HG03196 (cell line): Measurements from ENCODE around the gene NACC2.
"Not testable (repeated sequence)": the region's sequence is repeated elsewhere in the genome, so short reads cannot be mapped to it uniquely, and the experiment has no call there.

Source experiments
- ATAC-seq: cut with Tn5 transposase; IDR thresholded peaks from one replicate; pipeline ENCODE4 v1.9.1; 2021; ENCODE audit not compliant: unreplicated experiment

NACC2 gene

DNA sequence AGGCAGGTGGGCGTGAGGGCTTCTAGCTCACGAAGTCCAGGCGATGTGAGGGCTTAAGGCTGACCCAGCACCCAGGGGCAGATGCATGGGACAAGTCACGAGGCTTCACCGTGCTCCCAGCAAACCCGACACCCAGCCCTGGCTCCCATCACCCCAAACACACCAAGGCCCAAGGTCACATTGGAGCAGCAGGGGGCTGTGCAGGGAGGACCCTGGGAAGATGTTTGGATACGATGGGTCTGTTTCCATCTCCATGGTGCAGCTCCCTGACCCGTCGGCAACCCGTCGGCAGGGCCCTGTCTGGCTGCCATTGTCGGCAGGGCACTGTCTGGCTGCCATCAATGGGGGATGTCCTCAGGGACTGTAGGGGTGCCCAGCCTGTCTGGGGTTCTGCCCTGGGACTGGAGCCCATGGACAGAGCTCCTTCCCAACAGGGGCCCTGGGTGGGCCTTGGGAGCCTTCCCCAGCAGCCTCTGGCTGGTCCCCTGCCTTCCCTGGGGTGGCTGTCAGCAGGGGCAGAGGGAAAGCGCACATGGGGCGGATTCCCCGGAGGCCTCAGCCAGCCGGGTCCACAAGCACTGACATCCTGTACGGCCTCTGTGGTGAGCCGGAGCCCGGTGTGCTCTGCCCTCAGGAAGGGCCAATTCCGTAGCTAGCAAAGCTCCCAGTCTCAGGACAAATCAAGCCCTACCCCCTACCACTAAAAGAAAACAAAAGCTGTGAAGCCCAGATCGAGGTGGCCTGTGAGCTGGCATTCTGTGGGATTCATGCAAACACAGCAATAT, 47.1 kb downstream of the NACC2 start:
- no peak for ATAC-seq

DNA sequence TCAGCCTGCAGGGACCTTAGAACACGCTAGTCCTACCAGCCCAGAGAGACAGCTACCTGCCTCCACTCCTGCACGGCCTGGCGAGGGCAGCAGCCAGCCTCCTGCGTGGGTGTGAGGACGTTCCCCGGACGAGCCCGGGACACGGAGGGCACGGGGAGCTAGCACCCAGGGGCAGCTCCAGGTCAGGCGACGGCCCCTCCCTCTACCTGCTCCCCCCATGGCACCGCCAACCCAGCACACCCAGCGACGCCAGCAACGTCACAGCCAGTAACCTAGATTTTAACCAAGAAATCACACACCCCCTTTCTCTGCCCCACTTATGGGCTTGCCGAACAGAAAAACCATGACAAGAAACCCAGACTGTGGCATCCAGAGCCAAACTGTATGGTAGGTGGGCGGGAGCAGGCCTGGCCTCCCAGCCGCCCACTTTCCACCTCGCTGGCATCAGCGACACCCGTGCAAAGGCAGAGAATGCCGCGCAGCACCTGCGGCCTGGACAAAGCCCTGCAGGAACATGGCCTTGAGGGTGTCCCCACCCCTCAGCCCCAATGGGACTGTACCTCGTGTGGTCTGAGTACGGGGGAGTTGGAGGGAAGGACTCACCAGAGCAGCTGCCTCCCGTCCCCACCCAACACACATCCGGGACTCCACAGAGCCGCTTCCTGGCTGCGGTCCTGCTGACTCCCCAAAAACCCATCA, 47.9 kb downstream of the NACC2 start:
- ATAC-seq: no peak

DNA sequence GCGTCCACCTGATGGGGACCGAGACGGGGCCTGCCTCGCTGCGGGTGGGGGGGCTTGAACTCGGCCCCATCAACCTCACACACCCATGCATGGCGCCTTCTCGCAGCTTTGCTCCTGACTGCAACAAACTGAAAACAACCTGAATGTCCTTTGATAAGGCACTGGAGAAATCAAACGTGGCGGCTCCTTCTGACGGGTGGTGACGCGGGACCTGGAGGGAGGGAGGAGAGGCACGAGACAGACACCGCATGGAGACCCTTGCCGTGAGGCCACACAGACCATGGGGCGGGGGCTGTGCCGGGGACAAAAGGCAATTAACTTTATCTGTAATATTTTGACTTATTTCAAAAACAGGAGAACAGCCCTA, 48.6 kb downstream of the NACC2 start:
- ATAC-seq: no peak

DNA sequence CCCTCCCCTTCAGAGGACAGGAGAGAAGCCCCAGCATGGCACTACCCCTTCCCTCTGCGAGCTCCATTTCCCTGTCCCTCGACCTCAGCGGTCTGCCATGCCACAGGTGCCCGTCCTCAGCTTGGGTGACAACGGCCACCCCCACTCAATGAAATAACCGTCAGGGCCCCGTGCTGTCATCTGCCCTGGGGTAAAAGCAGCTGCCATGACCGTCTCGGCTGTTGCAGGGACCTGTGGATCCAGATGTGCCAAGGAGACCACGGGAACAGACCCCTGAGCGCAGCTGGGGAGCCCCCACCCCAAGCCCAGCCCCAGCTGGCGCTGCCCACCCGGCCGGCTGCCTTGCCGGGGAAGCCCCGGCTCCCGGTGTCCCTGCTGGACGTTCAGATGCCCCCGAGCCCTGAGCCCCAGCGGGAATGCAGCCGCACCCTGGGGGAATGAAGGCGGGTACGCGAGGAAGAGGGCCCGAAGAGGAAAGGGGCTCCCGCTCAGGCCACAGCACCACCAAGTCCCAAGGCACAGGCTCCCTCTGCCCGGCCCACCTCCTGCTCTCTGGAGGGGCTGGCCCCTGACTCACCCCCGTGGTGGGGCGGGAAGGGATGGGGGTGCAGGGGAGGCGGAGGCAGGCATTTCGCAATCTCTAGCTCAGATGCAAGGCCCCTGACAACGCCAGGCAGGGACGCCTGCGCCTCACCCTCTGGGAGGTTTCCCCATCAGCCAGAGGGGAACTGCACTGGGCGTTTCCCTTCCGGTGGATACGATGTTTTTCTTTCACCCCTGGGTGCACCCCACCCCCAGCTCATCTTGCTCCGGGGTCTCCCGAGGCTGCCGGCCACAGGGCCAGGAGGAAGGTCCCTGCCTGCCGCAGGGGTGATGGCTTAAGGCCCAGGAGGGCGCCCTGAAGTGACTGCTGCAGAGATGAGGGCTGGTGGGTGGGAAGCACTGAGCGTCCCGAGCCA, 49.2 kb downstream of the NACC2 start:
- no peak for ATAC-seq

DNA sequence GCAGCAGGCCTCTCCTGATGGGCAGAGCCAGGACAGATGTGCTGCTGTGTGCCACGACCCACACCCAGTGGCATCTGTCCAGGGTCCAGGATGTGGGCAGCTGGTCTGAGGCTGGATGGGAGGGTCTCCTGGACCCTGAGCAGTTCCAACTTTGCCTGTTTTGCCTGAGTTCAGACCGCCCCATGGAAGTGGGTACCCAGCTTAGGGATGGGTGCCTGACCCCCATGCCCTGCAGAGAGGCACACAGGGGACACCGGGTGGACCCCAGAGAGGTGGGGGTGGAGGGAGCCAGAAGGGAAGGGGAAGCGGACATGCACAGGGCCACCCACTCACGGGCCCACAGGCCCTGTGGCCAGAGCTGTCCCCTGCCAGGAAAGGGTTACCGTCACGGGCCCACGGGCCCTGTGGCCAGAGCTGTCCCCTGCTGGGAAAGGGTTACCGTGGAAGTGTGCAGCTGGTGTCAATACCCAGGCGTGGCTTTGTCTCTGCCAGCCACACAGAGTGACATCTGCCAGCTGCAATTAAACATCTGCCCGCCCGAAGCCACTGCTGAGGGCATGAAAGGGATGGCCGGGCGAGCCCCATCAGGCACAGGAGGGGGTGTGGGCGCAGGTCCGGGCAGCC, 50.0 kb downstream of the NACC2 start:
- no peak for ATAC-seq

DNA sequence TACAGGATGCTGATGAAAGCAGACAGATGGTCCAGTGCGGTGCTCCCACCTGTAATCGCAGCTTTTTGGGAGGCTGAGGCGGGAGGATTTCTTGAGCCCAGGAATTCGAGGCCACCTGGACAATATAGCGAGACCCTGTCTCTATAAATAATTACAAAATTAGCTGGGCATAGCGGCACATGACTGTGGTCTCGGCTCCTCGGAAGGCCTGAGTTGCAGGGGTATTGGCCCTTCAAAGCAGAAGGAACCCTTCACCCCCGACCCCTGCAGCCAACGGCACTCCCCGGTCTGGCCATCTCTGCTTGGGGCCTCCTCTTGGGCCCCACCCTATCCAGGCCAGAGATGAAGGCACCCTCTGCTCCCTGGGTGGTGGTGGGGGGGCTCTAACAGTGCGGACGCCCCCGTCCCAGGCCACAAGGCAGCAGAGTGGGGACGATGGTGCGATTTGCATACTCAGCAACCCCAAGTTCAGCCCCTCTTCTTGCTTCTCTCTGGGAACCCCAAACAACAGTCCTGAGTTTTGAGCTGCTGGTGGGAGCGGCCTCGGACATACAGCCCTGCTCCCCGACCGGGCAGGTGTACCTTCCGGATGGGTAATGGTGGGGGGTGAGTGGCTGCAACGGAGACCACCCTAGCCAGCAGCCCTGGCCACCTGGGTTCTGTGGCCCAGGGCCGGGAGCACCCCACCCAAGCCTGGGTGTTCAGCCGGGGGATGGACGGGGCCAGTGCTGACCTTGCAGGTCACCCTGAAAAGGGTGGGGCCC, 50.7 kb downstream of the NACC2 start:
- no peak for ATAC-seq

DNA sequence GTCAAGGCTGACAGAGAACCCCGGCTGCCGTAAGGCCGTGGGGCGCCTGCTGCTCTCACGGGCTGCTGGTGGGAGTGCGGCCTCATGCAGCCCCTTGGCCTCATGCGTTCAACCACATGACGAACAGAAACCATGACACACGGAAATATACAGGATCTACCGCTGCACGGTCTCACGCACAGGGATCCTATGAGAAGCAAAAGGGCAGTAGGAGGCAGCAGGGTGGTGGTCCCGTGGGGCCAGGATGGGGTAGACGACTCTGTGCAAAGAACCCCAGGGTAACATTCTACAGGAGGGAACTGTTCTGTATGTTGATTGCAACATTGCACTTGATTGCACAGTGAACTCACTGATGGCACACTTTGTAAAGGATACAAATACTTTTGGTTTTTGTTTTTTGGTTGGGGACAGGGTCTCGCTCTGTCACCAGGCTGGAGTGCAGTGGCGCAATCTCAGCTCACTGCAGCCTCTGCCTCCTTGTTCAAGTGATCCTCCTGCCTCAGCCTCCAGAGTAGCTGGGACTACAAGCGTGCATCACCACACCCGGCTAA, 51.6 kb downstream of the NACC2 start:
- ATAC-seq: no peak

DNA sequence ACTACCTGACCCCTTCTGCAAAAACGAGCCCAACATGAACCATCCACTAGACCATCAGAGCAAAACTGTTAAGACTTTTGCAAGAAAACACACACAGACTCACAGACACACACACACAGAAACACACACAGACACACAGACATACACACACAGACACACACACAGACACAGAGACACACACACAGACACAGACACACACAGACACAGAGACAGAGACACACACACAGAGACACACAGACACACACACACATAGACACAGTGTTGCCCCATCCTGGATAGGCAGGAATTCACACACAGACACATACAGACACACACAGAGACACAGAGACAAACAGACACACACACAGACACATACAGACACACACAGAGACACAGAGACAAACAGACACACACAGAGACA, 52.5 kb downstream of the NACC2 start:
- no peak for ATAC-seq

DNA sequence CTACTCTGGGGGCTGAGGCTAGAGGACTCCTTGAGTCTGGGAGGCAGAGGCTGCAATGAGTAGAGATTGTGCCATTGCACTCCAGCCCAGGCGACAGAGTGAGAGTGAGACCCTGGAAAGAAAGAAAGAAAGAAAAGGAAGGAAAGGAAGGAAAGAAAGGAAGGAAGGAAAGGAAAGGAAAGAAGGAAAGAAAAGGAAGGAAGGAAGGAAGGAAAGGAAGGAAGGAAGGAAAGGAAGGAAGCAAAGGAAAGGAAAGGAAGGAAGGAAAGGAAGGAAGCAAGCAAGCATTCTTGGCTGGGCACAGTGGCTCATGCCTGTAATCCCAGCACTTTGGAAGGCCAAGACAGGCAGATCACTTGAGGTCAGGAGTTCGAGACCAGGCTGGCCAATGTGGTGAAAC, 54.2 kb downstream of the NACC2 start:
- ATAC-seq: not testable (repeated sequence)

DNA sequence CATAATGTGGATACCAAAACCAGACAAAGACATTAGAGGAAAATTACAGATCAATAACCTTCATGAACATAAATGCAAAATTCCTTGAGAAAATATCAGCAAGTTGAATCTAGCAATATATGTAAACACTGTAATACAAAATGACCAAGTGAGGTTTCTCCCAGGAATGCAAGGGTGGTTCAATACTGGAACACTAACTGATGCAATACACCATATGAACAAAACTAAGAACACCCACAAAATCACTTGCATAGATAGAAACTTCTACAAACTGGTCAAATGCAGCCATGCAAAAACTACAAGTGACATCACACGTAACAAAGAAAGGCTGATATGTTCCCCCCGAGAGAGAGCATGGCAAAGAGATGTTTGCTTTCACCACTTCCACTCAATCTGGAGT, 55.6 kb downstream of the NACC2 start:
- ATAC-seq: no peak

DNA sequence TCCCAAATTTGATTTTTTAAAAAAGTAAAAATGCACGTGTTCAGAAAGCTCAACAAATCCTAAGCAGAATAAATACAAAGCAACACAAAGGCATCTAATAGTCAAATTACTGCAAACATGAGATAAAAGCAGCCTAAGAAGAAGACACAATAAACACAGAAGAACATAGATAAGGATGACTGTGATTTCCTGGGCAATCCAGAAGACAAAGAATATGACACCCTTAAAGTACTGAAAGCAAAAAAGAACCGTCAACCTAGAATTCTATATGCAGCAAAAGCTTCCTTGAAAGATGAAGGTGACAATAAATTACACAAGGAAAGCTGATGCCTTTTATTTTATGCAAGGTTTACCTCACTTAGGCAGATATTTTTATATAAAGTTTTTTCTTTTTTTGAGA, 58.2 kb downstream of the NACC2 start:
- ATAC-seq: no peak

DNA sequence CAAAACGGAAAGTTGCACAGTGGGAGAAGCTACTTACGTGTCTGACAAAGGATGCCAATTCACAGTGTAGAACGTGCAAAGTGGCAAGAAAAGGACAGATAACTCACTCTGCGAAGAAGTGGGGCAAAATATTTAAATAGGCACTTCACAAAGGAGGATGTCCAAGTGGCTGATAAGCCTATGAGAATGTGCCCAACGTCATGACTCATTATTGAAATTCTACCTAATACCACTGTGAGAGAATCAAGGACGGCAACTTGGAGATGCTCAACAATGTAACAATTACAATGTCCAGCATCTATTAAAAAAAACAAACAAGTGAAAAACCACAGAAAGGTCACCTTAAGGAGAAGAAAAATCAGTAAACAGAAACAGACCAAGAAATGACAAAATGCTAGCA, 59.0 kb downstream of the NACC2 start:
- no peak for ATAC-seq

DNA sequence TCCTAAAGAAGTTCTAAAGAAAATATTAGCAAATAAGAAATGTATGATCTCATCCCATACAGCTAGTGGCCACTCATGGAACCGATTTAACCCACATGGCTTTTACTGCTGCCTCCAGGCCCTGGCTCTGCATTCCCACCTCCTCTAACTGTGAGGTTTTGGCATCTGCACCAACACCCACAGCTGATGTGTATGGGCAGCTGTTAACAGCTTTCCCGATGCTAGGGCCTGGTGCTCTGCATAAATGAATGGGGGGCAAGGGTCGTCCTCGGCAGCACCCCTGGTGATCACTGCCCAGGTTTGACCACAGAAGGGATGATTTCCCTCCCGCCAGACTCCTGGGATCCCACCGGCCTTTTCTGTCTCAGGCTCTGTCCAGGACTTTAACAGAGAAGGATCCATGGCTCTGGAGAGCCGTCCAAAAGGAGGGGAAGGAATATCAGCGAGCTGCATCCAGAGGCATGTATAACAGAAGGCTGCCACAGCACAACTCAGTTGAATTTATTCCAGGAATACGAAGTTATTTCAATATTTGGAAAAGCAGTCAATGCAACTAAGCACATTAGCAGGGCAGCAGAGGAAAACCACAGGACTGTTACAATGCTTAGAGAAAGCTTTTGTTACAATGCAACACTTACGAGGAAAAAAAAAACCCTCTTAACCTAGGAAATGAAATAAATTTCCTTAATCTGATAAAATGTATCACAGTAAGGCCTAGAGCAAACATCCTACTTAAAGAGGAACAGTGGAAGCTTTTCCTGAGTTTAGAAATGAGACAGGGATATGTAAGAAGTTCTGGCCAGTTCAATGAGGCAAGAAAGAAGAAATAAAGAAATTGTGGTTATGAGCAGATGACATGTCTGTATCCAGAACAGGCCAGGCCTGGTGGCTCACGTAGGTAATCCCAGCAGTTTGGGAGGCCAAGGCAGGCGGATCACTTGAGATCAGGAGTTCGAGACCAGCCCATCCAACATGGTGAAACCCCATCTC, 63.1 kb downstream of the NACC2 start:
- ATAC-seq: no peak

DNA sequence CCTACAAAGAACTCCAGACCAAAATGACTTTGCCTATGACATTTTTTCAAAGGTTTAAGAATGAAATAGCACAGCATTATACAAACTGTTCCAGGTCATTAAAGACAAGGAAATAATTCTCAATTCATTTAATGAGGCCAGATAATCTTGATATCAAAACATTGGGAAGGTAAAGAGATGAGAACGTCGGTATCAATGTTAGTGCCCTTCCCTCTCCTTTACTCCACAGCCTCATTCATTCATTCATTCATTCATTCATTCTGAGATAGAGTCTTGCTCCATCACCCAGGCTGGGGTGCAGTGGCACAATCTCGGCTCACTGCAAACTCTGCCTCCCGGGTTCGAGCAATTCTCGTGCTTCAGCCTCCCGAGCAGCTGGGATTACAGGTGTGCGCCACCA, 64.0 kb downstream of the NACC2 start:
- no peak for ATAC-seq

DNA sequence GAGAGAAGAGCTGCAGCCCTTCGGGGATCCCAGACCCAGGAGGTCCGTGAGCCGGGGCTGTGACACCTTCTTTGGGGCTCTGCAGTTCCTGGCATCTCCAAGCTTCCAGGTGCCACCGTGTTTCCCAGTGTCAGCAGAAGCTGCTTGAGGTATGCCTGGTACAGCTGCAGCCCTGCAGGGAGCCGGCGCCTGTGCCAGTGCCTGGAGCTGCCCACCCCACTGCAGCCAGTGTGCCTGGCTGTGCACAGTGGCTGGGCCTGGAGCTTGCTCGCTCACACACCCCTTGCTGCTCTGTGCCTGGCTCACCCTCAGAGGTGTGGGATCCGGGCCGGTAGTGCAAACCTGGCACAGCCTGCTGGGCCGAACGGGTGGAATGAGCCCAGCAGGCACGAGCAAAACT, 65.5 kb downstream of the NACC2 start:
- no peak for ATAC-seq

DNA sequence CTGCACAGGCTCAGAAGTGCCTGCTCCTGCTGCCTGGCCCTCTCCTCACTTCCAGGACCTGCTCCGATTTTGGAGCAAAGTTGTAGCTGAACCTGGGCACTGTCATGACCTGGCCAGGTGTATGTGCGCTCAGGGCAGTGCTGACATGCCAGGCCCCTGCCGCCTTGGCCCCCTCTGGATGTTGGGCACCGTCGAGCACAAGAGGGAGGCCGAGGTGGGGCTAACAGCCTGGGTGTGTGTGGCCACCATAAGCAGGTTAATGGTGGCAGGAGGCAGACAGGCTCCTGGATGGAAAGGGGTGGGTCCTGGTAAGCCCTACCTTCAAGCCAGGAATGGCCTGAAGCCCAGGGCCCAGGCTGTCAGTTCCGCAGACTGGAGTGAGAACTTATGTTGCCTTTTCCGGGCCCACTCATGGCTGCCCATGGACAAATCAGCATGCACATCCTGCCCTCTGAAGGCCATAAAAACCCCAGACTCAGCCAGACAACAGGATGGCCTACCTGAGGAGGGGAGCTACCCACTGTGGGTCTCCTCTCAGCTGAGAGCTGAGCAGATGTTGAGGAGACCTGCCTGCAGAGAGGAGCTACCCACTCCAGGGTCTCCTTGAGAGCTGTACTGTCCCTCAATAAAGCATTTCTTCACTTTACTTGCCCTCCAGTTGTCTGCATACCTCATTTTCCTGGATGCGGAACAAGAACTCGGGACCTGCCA, 66.2 kb downstream of the NACC2 start:
- ATAC-seq: no peak

DNA sequence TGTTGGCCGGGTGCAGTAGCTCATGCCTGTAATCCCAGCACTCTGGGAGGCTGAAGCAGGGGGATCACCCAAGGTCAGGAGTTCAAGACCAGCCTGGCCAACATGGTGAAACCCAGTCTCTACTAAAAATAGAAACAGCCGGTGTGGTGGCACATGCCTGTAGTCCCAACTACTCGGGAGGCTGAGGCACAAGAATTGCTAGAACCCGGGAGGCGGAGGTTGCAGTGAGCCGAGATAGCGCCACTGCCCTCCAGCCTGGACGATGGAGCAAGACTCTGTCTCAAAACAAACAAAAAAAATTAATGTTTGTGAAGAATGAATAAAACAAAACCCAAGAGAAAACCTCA, 68.2 kb downstream of the NACC2 start:
- not testable (repeated sequence) for ATAC-seq

DNA sequence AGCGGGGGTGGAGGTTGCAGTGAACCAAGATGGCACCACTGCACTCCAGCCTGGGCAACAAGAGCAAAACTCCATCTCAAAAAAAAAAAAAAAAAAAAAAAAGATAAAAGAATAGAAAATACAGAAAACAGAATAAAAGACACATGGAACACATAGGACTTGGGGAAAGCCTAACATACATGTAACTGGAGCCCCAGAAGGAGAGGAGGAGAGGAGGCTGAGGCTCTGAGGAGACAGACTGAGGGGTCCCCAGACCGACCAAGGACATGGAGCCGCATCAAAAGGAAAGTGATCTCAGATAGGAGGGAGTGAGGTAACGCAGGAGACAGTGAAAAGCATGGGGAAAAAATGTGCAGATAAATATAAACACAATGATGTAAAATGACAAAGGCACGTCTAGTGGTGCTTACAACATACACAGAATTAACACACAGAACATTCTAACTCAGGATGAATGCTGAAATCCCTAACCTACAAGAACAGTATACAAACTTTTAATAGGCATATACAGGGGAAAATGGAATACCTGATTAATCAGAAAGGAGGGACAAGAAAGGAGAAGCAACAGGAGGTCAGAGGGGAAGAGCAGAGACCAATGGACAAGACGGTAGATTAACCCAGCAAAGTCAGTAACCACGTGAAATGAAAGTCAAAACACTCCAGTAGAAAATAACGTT, 68.7 kb downstream of the NACC2 start:
- no peak for ATAC-seq
